ENCODE data around the gene ADAMTSL3.

DNA sequence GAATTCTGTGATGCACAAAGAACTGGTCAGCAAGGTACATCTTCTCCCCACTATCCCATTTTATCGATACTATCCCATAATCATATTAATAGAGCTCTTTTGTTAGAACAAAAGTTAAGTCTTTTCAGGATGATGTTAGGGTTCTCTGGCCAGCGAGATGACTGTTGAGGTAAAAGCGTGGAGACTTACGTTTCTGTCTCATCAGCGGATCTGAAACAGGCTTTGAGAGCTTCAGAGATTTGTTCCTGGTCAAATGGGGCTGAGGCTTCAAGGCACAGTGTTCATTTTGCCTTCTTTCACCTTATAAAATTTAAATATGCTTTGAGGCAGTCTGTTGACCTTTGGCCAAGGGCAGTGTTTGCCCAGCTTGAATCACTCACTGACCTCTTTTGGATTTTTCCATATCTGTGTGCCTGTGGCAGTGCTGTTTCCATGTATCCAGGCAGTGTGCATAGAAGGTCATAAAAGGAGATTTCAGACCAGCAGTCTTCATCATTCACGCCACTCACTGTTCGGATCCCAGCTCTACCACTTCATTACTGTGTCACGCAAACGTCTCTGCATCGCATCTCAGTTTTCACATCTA, 3.1 kb downstream of the ADAMTSL3 start:
- TF ChIP-seq, protein P1, sequence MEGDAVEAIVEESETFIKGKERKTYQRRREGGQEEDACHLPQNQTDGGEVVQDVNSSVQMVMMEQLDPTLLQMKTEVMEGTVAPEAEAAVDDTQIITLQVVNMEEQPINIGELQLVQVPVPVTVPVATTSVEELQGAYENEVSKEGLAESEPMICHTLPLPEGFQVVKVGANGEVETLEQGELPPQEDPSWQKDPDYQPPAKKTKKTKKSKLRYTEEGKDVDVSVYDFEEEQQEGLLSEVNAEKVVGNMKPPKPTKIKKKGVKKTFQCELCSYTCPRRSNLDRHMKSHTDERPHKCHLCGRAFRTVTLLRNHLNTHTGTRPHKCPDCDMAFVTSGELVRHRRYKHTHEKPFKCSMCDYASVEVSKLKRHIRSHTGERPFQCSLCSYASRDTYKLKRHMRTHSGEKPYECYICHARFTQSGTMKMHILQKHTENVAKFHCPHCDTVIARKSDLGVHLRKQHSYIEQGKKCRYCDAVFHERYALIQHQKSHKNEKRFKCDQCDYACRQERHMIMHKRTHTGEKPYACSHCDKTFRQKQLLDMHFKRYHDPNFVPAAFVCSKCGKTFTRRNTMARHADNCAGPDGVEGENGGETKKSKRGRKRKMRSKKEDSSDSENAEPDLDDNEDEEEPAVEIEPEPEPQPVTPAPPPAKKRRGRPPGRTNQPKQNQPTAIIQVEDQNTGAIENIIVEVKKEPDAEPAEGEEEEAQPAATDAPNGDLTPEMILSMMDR (IDR thresholded peaks at IDR 0.05): no peak
- TF ChIP-seq EP300 (IDR thresholded peaks at IDR 0.05): no peak
- TF ChIP-seq POLR2A (IDR thresholded peaks at IDR 0.05): no peak
